ENCODE data around the gene CLCA4.

Gene CLCA4

GRCh38 chr1:86548839-86549238 lies 2.0 kb downstream of the CLCA4 start (continued):
- TF ChIP-seq ZNF423 (tag by site-specific recombination; IDR thresholded peaks at IDR 0.05) (no peak), KLF10 (tag by site-specific recombination; IDR thresholded peaks at IDR 0.05) (no peak), ZBTB1 (tag by site-specific recombination; IDR thresholded peaks at IDR 0.05) (no peak), ZNF26 (tag by site-specific recombination; IDR thresholded peaks at IDR 0.05) (no peak), PRDM4 (tag by site-specific recombination; IDR thresholded peaks at IDR 0.05) (no peak), ZNF561 (tag by site-specific recombination; IDR thresholded peaks at IDR 0.05; ENCODE audit: borderline replicate concordance) (no peak), ZNF350 (tag by site-specific recombination; IDR thresholded peaks at IDR 0.05) (no peak)

- no peak for TF ChIP-seq ZIC2 (tag by site-specific recombination; IDR thresholded peaks at IDR 0.05)
- TF ChIP-seq YY2 (tag by site-specific recombination; IDR thresholded peaks at IDR 0.05) = no peak
- TF ChIP-seq ZXDB (tag by site-specific recombination; IDR thresholded peaks at IDR 0.05) = no peak
- no peak for TF ChIP-seq RBAK (tag by site-specific recombination; IDR thresholded peaks at IDR 0.05)
- no peak for TF ChIP-seq ZNF639 (tag by site-specific recombination; IDR thresholded peaks at IDR 0.05)
- no peak for TF ChIP-seq ZNF549 (tag by site-specific recombination; IDR thresholded peaks at IDR 0.05)
- TF ChIP-seq ZNF112 (tag by site-specific recombination; IDR thresholded peaks at IDR 0.05) = no peak
- no peak for TF ChIP-seq EGR2 (tag by site-specific recombination; IDR thresholded peaks at IDR 0.05; ENCODE audit: low read depth)
- TF ChIP-seq ZNF670 (tag by site-specific recombination; IDR thresholded peaks at IDR 0.05; ENCODE audit: low read depth) = no peak
- no peak for TF ChIP-seq ZNF777 (tag by site-specific recombination; IDR thresholded peaks at IDR 0.05; ENCODE audit: borderline replicate concordance)
- no peak for TF ChIP-seq PATZ1 (tag by site-specific recombination; IDR thresholded peaks at IDR 0.05)
- TF ChIP-seq ZNF223 (tag by site-specific recombination; IDR thresholded peaks at IDR 0.05) = no peak
- no peak for TF ChIP-seq ATF2 (tag by site-specific recombination; IDR thresholded peaks at IDR 0.05; ENCODE audit: low read depth)
- no peak for TF ChIP-seq ZNF23 (tag by site-specific recombination; IDR thresholded peaks at IDR 0.05; ENCODE audit: borderline replicate concordance)
- no peak for TF ChIP-seq ZNF366 (tag by site-specific recombination; conservative IDR thresholded peaks at IDR 0.05)
- no peak for TF ChIP-seq ZNF398 (tag by site-specific recombination; IDR thresholded peaks at IDR 0.05)
- TF ChIP-seq ZBTB48 (tag by site-specific recombination; IDR thresholded peaks at IDR 0.05) = no peak
- Histone ChIP-seq H3K36me3 (ENCODE audit: control insufficient read depth in 2 of 2, insufficient read depth in 1 of 2, low read length in 2 of 2) (no peaks in the 10 kb centered on the region), H3K27ac (ENCODE audit: extremely low read depth, low read depth, low read length) (no peak overlapping the region), H3K4me3 (ENCODE audit: low read depth, low read length) (no peak overlapping the region), H3K4me1 (ENCODE audit: control insufficient read depth, insufficient read depth, low read length) (no peaks in the 10 kb centered on the region), H3K9me3 (ENCODE audit: control insufficient read depth, insufficient read depth, low read depth, low read length) (no peaks in the 10 kb centered on the region)
- POLR2A ChIA-PET = no interaction called here
- CTCF ChIA-PET = no interaction called here
Observed at GRCh38 chr1:86551305-86551704, 4.4 kb downstream of the CLCA4 start.

All from HEK293 (cell line).